OCI-LY7 (cell line): ENCODE data around the gene TMEM212.

Experiments used
- EZH2phosphoT487 ChIP-seq: fragments of 200-600 bp; sonication (generic); IDR thresholded peaks from 2 replicates; pipeline ENCODE4 v1.6.1; 2018; ENCODE audit warnings: low read depth, borderline replicate concordance, mild to moderate bottlenecking, mixed run types, antibody characterized with exemption, low read length, moderate library complexity, mixed read lengths
- TF ChIP-seq, protein P1 (sequence below): fragments of 200-600 bp; sonication (generic); conservative IDR thresholded peaks from 2 replicates; pipeline ENCODE4 v1.5.1; 2014; ENCODE audit warnings: mild to moderate bottlenecking, antibody characterized with exemption, low read length, moderate library complexity, mixed read lengths

DNA sequence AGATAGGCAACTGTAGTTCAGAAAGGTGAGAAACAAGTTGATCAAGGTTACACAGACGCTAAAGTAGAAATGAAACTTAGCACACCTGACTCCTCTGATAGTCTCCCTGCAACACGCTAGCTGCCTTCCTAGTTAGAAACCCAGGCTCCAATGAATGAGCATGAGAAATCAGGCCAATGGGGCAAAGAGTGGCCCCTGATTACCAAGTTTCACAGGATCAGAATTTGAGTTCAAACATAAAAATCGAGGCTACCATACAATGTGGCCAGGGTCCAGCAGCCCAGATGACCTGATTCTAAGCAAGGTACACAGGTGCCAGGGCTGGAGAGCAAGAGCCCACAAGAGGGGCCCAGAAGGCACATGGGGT is 40.6 kb upstream of the TMEM212 start:
- TF ChIP-seq, protein P1, sequence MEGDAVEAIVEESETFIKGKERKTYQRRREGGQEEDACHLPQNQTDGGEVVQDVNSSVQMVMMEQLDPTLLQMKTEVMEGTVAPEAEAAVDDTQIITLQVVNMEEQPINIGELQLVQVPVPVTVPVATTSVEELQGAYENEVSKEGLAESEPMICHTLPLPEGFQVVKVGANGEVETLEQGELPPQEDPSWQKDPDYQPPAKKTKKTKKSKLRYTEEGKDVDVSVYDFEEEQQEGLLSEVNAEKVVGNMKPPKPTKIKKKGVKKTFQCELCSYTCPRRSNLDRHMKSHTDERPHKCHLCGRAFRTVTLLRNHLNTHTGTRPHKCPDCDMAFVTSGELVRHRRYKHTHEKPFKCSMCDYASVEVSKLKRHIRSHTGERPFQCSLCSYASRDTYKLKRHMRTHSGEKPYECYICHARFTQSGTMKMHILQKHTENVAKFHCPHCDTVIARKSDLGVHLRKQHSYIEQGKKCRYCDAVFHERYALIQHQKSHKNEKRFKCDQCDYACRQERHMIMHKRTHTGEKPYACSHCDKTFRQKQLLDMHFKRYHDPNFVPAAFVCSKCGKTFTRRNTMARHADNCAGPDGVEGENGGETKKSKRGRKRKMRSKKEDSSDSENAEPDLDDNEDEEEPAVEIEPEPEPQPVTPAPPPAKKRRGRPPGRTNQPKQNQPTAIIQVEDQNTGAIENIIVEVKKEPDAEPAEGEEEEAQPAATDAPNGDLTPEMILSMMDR: no peak
- no peak for TF ChIP-seq EZH2phosphoT487
